Cardiac muscle cell (in vitro differentiated cells and primary cell): ENCODE measurements around the gene EML6. TPM values are rescaled to one million over a fixed set of nuclear protein-coding genes. Genes with fewer than 3 reads are reported as not detected.

Source experiments
- DNase-seq, 2 donors: peaks; one replicate each; pipeline versions ENCODE4 v3.0.0 to v3.0.0-alpha.2; 2010 to 2017; ENCODE audit warnings: low read depth in 1 of 2, low spot score in 1 of 2
- H3K27ac ChIP-seq: fragments of 200-600 bp; sonication (generic); 2 replicates; pipeline ENCODE4 v1.5.1; 2016
- H3K27me3 ChIP-seq: fragments of 200-600 bp; sonication (generic); 2 replicates; pipeline ENCODE4 v1.6.0; 2016; ENCODE audit warnings: control low read depth
- H3K36me3 ChIP-seq: fragments of 200-600 bp; sonication (generic); 2 replicates; pipeline ENCODE4 v1.5.1; 2016; ENCODE audit warnings: control low read depth
- H3K4me1 ChIP-seq: fragments of 200-600 bp; sonication (generic); 2 replicates; pipeline ENCODE4 v1.8.1; 2017; ENCODE audit warnings: low read depth, mild to moderate bottlenecking, mixed run types
- H3K4me3 ChIP-seq: fragments of 200-600 bp; sonication (generic); 2 replicates; pipeline ENCODE4 v1.5.1; 2016; ENCODE audit warnings: mild to moderate bottlenecking
- H3K9me3 ChIP-seq: fragments of 200-600 bp; sonication (generic); 2 replicates; pipeline ENCODE4 v1.5.1; 2017; ENCODE audit warnings: low read depth, mild to moderate bottlenecking, control low read depth
- polyA plus RNA-seq: library from polyadenylated mRNA; unstranded; fragments of >200 nt; fragmentation: Nextera tagmentation; extraction: Ambion mirVana; gene quantifications from 2 replicates; pipeline ENCODE4 v1.2.1, GENCODE V29; 2016
- total RNA-seq: library from RNA; depleted of rRNA; stranded (reverse); fragments of >200 nt; gene quantifications from 2 replicates; pipeline ENCODE4 v1.2.3, GENCODE V29; 2016
- TF ChIP-seq, protein P1 (sequence below): IDR thresholded peaks from 2 replicates; pipeline ENCODE4 v1.5.1; 2012; ENCODE audit warnings: low read depth, mild to moderate bottlenecking, low read length

Gene EML6
- total and polyA plus RNA-seq, 2 experiments from 2014 or later = 0.89 to 1.3 TPM

DNA sequence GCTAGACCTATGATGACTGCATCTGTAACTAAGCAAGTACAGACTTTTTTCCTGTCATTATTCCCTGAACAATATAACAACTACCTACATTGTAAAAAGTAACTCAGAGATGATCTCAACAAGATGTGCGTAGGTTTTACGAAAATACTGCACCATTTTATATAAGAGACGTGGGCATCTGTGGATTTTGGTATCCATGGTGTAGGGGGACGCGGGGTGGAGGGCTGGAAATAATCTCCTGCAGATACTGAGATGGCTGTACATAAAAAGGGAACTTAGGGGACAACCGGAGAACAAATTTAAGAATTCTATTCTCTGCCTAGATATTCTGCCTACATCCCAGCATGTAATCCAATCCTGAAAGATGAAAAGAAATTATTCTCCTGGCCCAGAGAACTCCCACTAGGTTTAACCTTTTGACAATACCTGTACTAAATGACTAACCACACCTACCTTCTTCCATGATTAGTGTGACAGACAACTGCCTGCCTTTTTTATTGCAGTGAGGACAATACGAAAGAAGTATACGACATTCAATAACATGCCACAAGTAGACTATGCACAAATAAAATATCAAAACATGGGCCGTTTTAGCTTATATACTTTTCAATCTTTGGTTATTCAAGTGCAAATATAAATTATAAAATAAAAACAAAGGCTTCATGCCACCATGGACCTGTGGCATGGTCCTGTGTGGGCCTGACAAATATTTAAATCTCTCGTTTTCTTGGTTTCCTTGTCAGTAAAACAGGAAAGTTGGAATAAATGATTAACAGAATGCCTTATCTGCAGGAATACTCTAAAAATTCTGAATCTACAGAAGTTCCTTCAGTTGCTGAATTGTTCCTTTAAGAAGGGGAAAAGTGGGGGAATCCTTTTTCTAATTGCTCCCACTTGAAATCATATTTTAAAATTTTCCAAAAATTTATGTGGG lies 280.5 kb downstream of the EML6 start:
- peaks cover 45% of the 10 kb centered on the region for H3K4me1 ChIP-seq
- no peaks in the 10 kb centered on the region for H3K27me3 ChIP-seq
- DNase-seq = no peak
- H3K4me3 ChIP-seq = no peak overlapping the region
- no peaks in the 10 kb centered on the region for H3K9me3 ChIP-seq
- H3K36me3 ChIP-seq = no peaks in the 10 kb centered on the region
- H3K27ac ChIP-seq = no peak overlapping the region
- TF ChIP-seq, protein P1, sequence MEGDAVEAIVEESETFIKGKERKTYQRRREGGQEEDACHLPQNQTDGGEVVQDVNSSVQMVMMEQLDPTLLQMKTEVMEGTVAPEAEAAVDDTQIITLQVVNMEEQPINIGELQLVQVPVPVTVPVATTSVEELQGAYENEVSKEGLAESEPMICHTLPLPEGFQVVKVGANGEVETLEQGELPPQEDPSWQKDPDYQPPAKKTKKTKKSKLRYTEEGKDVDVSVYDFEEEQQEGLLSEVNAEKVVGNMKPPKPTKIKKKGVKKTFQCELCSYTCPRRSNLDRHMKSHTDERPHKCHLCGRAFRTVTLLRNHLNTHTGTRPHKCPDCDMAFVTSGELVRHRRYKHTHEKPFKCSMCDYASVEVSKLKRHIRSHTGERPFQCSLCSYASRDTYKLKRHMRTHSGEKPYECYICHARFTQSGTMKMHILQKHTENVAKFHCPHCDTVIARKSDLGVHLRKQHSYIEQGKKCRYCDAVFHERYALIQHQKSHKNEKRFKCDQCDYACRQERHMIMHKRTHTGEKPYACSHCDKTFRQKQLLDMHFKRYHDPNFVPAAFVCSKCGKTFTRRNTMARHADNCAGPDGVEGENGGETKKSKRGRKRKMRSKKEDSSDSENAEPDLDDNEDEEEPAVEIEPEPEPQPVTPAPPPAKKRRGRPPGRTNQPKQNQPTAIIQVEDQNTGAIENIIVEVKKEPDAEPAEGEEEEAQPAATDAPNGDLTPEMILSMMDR = no peak

DNA sequence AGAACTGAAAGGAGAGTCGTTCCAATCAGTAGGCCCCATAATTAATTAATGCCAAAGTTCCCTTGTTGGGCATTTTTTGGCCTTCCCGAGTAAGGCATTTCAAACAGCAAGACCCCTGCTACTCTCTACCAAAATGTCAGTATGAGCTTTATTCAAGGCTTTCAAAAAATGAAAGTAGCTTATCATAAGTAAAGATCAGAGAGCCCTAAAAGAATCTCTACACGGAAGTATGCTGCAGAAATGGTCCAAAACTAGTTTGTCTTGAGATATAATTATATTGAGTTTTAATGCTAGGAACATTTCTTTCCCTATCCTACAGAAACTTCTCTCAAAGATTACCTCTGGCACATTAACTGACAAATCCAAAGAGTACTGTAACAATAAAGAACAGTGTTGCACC lies 282.8 kb downstream of the EML6 start:
- no peaks in the 10 kb centered on the region for H3K9me3 ChIP-seq
- TF ChIP-seq, protein P1 = no peak
- H3K27me3 ChIP-seq = no peaks in the 10 kb centered on the region
- no peaks in the 10 kb centered on the region for H3K36me3 ChIP-seq
- H3K27ac ChIP-seq = no peak overlapping the region
- H3K4me3 ChIP-seq = no peak overlapping the region
- DNase-seq = no peak
- peaks cover 45% of the 10 kb centered on the region for H3K4me1 ChIP-seq

DNA sequence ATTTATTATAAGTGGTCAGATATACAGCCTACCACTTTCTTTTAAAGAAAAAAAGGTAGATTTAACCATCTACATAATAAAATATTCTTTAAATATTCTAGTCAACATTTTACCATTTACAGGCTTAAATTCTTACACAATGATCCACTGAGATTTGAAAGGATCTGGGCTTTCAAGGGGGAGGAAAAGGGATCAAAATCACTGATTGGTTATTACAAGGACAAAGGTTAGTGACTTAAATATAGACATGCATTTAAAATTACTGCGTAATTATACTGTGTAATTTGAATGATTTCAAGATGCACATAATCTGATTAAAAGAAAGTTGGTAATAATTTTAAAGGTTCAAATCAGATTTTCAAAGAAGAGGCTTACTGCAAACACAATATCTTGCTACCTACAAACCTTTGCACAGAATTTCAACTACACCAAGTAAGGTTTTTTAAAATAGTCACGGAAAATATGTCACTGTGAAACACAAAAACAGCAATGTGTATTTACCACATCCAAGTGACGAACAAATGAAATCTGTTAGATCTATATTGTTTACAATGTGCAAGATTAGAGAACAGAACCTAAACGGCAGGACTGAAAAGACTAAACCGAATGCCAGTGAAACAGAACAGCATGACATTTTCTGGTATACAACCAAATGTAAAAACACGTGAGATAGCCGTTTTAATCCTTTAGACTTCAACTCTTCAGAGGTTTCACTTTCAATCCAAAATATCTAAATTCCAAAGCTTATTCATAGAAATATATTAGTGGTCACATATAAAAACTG lies 286.0 kb downstream of the EML6 start:
- Histone ChIP-seq H3K9me3 (no peaks in the 10 kb centered on the region), H3K36me3 (no peaks in the 10 kb centered on the region), H3K4me3 (no peak overlapping the region), H3K4me1 (peaks cover 65% of the 10 kb centered on the region), H3K27me3 (no peaks in the 10 kb centered on the region), H3K27ac (no peak overlapping the region)
- no peak for DNase-seq
- TF ChIP-seq, protein P1 = no peak

DNA sequence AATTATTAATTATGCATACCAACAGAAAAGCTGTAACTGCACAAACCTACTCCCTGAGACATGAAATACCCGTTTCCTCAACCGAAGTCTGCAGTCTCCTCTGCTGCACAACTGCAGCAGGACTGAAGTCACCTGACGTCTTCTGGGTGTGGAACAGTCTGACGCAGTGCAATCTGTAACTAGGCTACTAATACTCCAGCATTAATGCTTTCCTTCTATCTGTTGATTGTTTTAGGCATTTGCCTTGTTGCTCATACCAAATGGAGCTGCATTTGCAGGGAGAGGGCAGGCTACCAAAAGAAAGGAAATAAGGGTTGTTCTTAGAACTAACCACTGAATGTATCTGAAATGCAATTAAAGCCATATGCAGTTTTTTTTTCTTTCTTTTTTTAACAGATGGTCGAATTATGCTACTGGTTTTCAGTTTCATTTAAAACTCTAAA lies 286.7 kb downstream of the EML6 start:
- H3K27me3 ChIP-seq = no peaks in the 10 kb centered on the region
- H3K4me3 ChIP-seq = no peak overlapping the region
- no peak overlapping the region for H3K27ac ChIP-seq
- H3K36me3 ChIP-seq = no peaks in the 10 kb centered on the region
- peak in 1 of 2 donors; percentile 52 for DNase-seq
- TF ChIP-seq, protein P1 = no peak
- peaks cover 65% of the 10 kb centered on the region for H3K4me1 ChIP-seq
- no peaks in the 10 kb centered on the region for H3K9me3 ChIP-seq

DNA sequence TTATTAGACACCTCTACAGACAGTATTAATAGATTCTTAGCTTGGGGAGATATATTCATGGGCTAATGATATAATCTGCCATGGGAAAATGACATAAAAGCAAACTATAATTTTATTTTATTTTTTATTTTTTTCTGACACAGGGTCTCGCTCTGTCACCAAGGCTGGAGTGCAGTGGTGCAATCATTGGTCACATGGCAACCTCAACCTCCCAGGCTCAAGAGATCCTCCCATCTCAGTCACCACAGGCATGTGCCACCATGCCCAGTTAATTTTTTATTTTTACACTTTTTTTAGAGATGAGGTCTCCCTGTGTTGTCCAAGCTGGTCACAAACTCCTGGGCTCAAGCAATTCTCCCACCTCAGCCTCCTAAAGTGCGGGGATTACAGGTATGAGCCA lies 287.5 kb downstream of the EML6 start:
- peak in 1 of 2 donors; percentile 42 for DNase-seq
- Histone ChIP-seq H3K4me1 (peaks cover 65% of the 10 kb centered on the region), H3K27ac (peak overlapping the region; percentile 84), H3K9me3 (no peaks in the 10 kb centered on the region), H3K4me3 (no peak overlapping the region), H3K36me3 (no peaks in the 10 kb centered on the region), H3K27me3 (no peaks in the 10 kb centered on the region)
- TF ChIP-seq, protein P1 = no peak
